HCT116 (cell line): ENCODE data around the gene ZNF286A. TPM values are rescaled to one million over a fixed set of nuclear protein-coding genes. Genes with fewer than 3 reads are reported as not detected.

Experiments used
- ATAC-seq: fragments of 200-7000 bp; cut with Tn5 transposase; 2 replicates; pipeline ENCODE4 v1.9.1; 2020; ENCODE audit warnings: mild to moderate bottlenecking, moderate library complexity
- BruUV-seq: library from RNA; stranded (reverse); fragments of 400-500 nt; replicated peaks from 2 replicates; lab custom pipeline; 2021; lab: Mats Ljungman, UMichigan
- CTCF ChIA-PET: fragments of 300-600 bp; sonication (Branson Sonifier 250); formaldehyde crosslinking; loops from one replicate; lab custom pipeline; 2021; ENCODE audit warnings: antibody characterized with exemption; lab: Charles Lee
- POLR2A ChIA-PET: fragments of 300-600, 350-600 bp; sonication (Branson Sonifier 250); formaldehyde crosslinking; loops from one replicate; lab custom pipeline; 2021; ENCODE audit warnings: antibody characterized with exemption; lab: Charles Lee
- RAD21 ChIA-PET, 2 experiments: fragments of 300-600 bp; sonication (Branson Sonifier 250); formaldehyde crosslinking; loops; one replicate each; lab custom pipeline; 2023; ENCODE audit warnings: low total read pairs in 2 of 2; ENCODE audit not compliant: uncharacterized antibody in 2 of 2, unreplicated experiment in 2 of 2, low non-redundant PET in 1 of 2; lab: Charles Lee
- DNase-seq: peaks from one replicate; pipeline ENCODE4 v3.0.0-alpha.2; 2010; ENCODE audit warnings: low read depth, low spot score
- H2AFZ ChIP-seq: fragments of 200-600 bp; shearing (Covaris generic), sonication (generic); 2 replicates; pipeline ENCODE4 v1.6.1; 2017; ENCODE audit warnings: low read depth, mixed run types, mixed read lengths, antibody characterized with exemption, low read length; ENCODE audit not compliant: poor library complexity, severe bottlenecking
- H3K27ac ChIP-seq: 2 replicates; pipeline ENCODE4 v1.5.1; 2012; ENCODE audit warnings: low read depth, low read length
- H3K27me3 ChIP-seq: fragments of 200-600 bp; sonication (generic); 2 replicates; pipeline ENCODE4 v1.6.1; 2016; ENCODE audit warnings: mixed run types, low read length, mixed read lengths; ENCODE audit not compliant: insufficient read depth
- H3K36me3 ChIP-seq, 2 experiments: fragments of 200-500 bp in 1 of 2; fragments of 200-600 bp in 1 of 2; sonication (Bioruptor generic) in 1 of 2; sonication (generic) in 1 of 2; 2 replicates each; pipeline versions ENCODE4 v1.5.1 to v1.6.1; 2014 to 2016; ENCODE audit warnings: low read length in 2 of 2, inconsistent platforms in 1 of 2, mixed read lengths in 1 of 2, mixed run types in 1 of 2; ENCODE audit not compliant: insufficient read depth in 2 of 2, control insufficient read depth in 1 of 2
- H3K4me1 ChIP-seq, 2 experiments: fragments of 200-600 bp in 1 of 2; sonication (generic) in 1 of 2; 2 replicates each; pipeline versions ENCODE4 v1.5.1 to v1.6.1; 2012 to 2017; ENCODE audit warnings: low read length in 2 of 2, inconsistent platforms in 1 of 2, mild to moderate bottlenecking in 1 of 2, mixed read lengths in 1 of 2, mixed run types in 1 of 2, moderate library complexity in 1 of 2; ENCODE audit not compliant: insufficient read depth in 2 of 2, control insufficient read depth in 1 of 2
- H3K4me2 ChIP-seq: fragments of 200-600 bp; sonication (generic); 2 replicates; pipeline ENCODE4 v1.6.1; 2017; ENCODE audit warnings: mixed run types, low read length, mixed read lengths
- H3K4me3 ChIP-seq, 2 experiments: fragments of 200-600 bp in 1 of 2; sonication (generic) in 1 of 2; replicated peaks in 1 of 2; 2 replicates each; pipeline ENCODE4 v1.5.1; 2011 to 2016; ENCODE audit warnings: low read length in 2 of 2, control low read depth in 1 of 2, low read depth in 1 of 2, mild to moderate bottlenecking in 1 of 2, mixed read lengths in 1 of 2, mixed run types in 1 of 2
- H3K79me2 ChIP-seq: fragments of 200-600 bp; sonication (generic); 2 replicates; pipeline ENCODE4 v1.6.1; 2017; ENCODE audit warnings: mild to moderate bottlenecking, mixed run types, low read length, moderate library complexity, mixed read lengths; ENCODE audit not compliant: insufficient read depth
- H3K9ac ChIP-seq: fragments of 200-600 bp; sonication (generic); 2 replicates; pipeline ENCODE4 v1.6.1; 2016; ENCODE audit warnings: low read length, mixed read lengths
- H3K9me2 ChIP-seq: fragments of 200-600 bp; sonication (generic), shearing (Covaris generic); 2 replicates; pipeline ENCODE4 v1.6.1; 2017; ENCODE audit warnings: mixed run types, mild to moderate bottlenecking, moderate library complexity; ENCODE audit not compliant: insufficient read depth
- H3K9me3 ChIP-seq, 2 experiments: fragments of 200-500 bp in 1 of 2; fragments of 200-600 bp in 1 of 2; sonication (Bioruptor generic) in 1 of 2; sonication (generic) in 1 of 2; 2 replicates each; pipeline ENCODE4 v1.6.1; 2014 to 2017; ENCODE audit warnings: low read length in 2 of 2, mixed read lengths in 2 of 2, inconsistent platforms in 1 of 2, low read depth in 1 of 2, mild to moderate bottlenecking in 1 of 2, mixed run types in 1 of 2, moderate library complexity in 1 of 2; ENCODE audit not compliant: control insufficient read depth in 1 of 2, insufficient read depth in 1 of 2
- H4K20me1 ChIP-seq: fragments of 200-600 bp; sonication (generic), shearing (Covaris generic); 2 replicates; pipeline ENCODE4 v1.6.1; 2017; ENCODE audit warnings: mixed run types, mild to moderate bottlenecking, moderate library complexity; ENCODE audit not compliant: insufficient read depth
- ATF3 ChIP-seq: IDR thresholded peaks from 2 replicates; pipeline ENCODE4 v1.6.1; 2012
- CTCF ChIP-seq, 3 experiments: fragments of 200-600 bp in 1 of 3; sonication (generic) in 1 of 3; IDR thresholded peaks in 2 of 3; conservative IDR thresholded peaks in 1 of 3; 2 replicates each; pipeline ENCODE4 v1.5.1; 2012 to 2017; ENCODE audit warnings: low read depth in 2 of 3, low read length in 2 of 3, antibody characterized with exemption in 1 of 3, borderline replicate concordance in 1 of 3, control low read depth in 1 of 3, mild to moderate bottlenecking in 1 of 3, mixed read lengths in 1 of 3, mixed run types in 1 of 3, moderate library complexity in 1 of 3; ENCODE audit not compliant: insufficient read depth in 1 of 3
- EGR1 ChIP-seq: IDR thresholded peaks from 2 replicates; pipeline ENCODE4 v1.6.1; 2012; ENCODE audit warnings: low read depth
- ELF1 ChIP-seq: IDR thresholded peaks from 2 replicates; pipeline ENCODE4 v1.6.1; 2012; ENCODE audit warnings: low read depth, borderline replicate concordance
- EZH2 ChIP-seq: fragments of 200-600 bp; sonication (generic); IDR thresholded peaks from 2 replicates; pipeline ENCODE4 v1.6.1; 2017; ENCODE audit warnings: antibody characterized with exemption, mixed run types
- EZH2phosphoT487 ChIP-seq: fragments of 200-600 bp; IDR thresholded peaks from 2 replicates; pipeline ENCODE4 v1.6.1; 2018; ENCODE audit warnings: antibody characterized with exemption, borderline replicate concordance
- FOSL1 ChIP-seq: IDR thresholded peaks from 2 replicates; pipeline ENCODE4 v1.6.1; 2012; ENCODE audit warnings: low read depth
- JUND ChIP-seq: IDR thresholded peaks from 2 replicates; pipeline ENCODE4 v1.6.1; 2012
- MAX ChIP-seq: IDR thresholded peaks from 2 replicates; pipeline ENCODE4 v1.6.1; 2012
- POLR2AphosphoS5 ChIP-seq: IDR thresholded peaks from 2 replicates; pipeline ENCODE4 v1.6.1; 2011; ENCODE audit warnings: mild to moderate bottlenecking, low read depth, low read length, moderate library complexity
- RAD21 ChIP-seq: IDR thresholded peaks from 2 replicates; pipeline ENCODE4 v1.6.1; 2012; ENCODE audit warnings: low read depth, mild to moderate bottlenecking
- REST ChIP-seq: IDR thresholded peaks from 2 replicates; pipeline ENCODE4 v1.6.1; 2012; ENCODE audit warnings: low read depth
- SRF ChIP-seq: IDR thresholded peaks from 2 replicates; pipeline ENCODE4 v1.6.1; 2012; ENCODE audit warnings: low read depth
- TCF7L2 ChIP-seq: IDR thresholded peaks from 2 replicates; pipeline ENCODE4 v1.7.0; 2011; ENCODE audit warnings: borderline replicate concordance, inconsistent platforms; ENCODE audit not compliant: insufficient read depth, insufficient read length; ENCODE audit errors: extremely low read depth
- YY1 ChIP-seq: IDR thresholded peaks from 2 replicates; pipeline ENCODE4 v1.6.1; 2011; ENCODE audit warnings: low read length, low read depth, moderate library complexity, mild to moderate bottlenecking; ENCODE audit not compliant: insufficient replicate concordance; ENCODE audit errors: extremely low read depth
- ZFX ChIP-seq: fragments of 450-650 bp; IDR thresholded peaks from 2 replicates; pipeline ENCODE4 v1.6.1; 2017
- ZNF274 ChIP-seq: fragments of 200-500 bp; sonication (Bioruptor generic); IDR thresholded peaks from 2 replicates; pipeline ENCODE4 v1.6.1; 2014; ENCODE audit warnings: mild to moderate bottlenecking, low read depth, low read length, inconsistent platforms
- intact Hi-C: fragments of 100-400 bp; cut with micrococcal nuclease; formaldehyde crosslinking; loops from 2 replicates; pipeline ENCODE4 v1.10.0; 2022
- total RNA-seq: library from RNA; stranded (reverse); gene quantifications from one replicate; pipeline ENCODE4 v1.2.1, GENCODE V29; 2021; ENCODE audit not compliant: unreplicated experiment

The ZNF286A gene
- total RNA-seq, 1 experiment from 2014 or later: 37.0 TPM

- POLR2A ChIA-PET: no interaction called here
- H3K4me3 ChIP-seq: no peak overlapping the region
Observed at GRCh38 chr17:15742921-15743320, 43.4 kb downstream of the ZNF286A start.

More at GRCh38 chr17:15742921-15743320, 43.4 kb downstream of the ZNF286A start:
- no TSS peak for BruUV-seq
- TF ChIP-seq CTCF (IDR thresholded peaks at IDR 0.05 in 2 of 3, conservative IDR thresholded peaks at IDR 0.05 in 1 of 3; ENCODE audit: borderline replicate concordance in 1 of 3, insufficient read depth in 1 of 3, low read depth in 2 of 3, low read length in 2 of 3): no peak
- no peak for TF ChIP-seq EGR1
- TF ChIP-seq EZH2phosphoT487: no peak
- no peak for TF ChIP-seq ELF1
- TF ChIP-seq YY1: no peak
- no peak for TF ChIP-seq REST
- TF ChIP-seq MAX: no peak
- no peak for TF ChIP-seq POLR2AphosphoS5
- no peak for TF ChIP-seq EZH2
- no peak for TF ChIP-seq FOSL1
- no peak for TF ChIP-seq RAD21
- TF ChIP-seq TCF7L2: no peak
- no peak for TF ChIP-seq JUND
- TF ChIP-seq SRF: no peak
- TF ChIP-seq ZNF274: no peak
- TF ChIP-seq ATF3: no peak
- no peak for TF ChIP-seq ZFX
- intact Hi-C loops: no loop called here
- Histone ChIP-seq H3K27me3 (no peaks in the 10 kb centered on the region), H3K9me3 (no peaks in the 10 kb centered on the region), H3K4me2 (no peak overlapping the region), H3K4me1 (no peaks in the 10 kb centered on the region), H3K9me2 (no peaks in the 10 kb centered on the region), H3K79me2 (no peaks in the 10 kb centered on the region), H2AFZ (no peak overlapping the region), H3K27ac (no peak overlapping the region), H3K9ac (no peak overlapping the region), H3K36me3 (no peaks in the 10 kb centered on the region), H4K20me1 (no peaks in the 10 kb centered on the region)
- RAD21 ChIA-PET: no interaction called here
- no peak for ATAC-seq
- no peak for DNase-seq
- CTCF ChIA-PET: no interaction called here
